ENCODE measurements around the gene TFF3.

The TFF3 gene

DNA sequence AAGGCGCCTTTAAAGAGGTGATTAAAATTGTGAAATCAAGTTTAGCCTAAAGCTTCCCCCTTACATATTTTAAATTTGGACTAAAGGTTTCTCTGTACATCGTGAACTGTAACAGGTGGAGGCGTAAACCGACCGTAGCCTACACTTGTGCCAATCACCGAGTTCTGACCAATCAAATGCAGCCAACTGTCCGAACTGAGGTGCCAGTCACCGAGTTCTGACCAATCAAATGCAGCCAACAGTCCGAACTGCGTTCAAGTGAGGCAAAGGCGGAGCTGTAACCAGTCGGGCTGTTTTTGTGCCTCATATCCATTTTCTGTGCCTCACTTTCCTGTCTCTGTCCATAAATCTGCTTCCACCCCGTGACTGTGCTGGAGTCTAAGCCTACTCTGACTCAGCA is 43.7 kb upstream of the TFF3 start:
- no peak for DNase-seq (ENCODE audit: extremely low spot score)
- ChIA-PET POLR2A (no interaction called here), CTCF (no interaction called here)
- TF ChIP-seq, protein P1, sequence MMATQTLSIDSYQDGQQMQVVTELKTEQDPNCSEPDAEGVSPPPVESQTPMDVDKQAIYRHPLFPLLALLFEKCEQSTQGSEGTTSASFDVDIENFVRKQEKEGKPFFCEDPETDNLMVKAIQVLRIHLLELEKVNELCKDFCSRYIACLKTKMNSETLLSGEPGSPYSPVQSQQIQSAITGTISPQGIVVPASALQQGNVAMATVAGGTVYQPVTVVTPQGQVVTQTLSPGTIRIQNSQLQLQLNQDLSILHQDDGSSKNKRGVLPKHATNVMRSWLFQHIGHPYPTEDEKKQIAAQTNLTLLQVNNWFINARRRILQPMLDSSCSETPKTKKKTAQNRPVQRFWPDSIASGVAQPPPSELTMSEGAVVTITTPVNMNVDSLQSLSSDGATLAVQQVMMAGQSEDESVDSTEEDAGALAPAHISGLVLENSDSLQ (IDR thresholded peaks at IDR 0.05) = peak; percentile 83
- TF ChIP-seq LEF1 (IDR thresholded peaks at IDR 0.05; ENCODE audit: borderline replicate concordance) (no peak), FOXM1 (IDR thresholded peaks at IDR 0.05; ENCODE audit: borderline replicate concordance) (no peak), CTBP1 (IDR thresholded peaks at IDR 0.05; ENCODE audit: borderline replicate concordance) (no peak), NFRKB (IDR thresholded peaks at IDR 0.05) (no peak), ARNT (IDR thresholded peaks at IDR 0.05) (no peak)

DNA sequence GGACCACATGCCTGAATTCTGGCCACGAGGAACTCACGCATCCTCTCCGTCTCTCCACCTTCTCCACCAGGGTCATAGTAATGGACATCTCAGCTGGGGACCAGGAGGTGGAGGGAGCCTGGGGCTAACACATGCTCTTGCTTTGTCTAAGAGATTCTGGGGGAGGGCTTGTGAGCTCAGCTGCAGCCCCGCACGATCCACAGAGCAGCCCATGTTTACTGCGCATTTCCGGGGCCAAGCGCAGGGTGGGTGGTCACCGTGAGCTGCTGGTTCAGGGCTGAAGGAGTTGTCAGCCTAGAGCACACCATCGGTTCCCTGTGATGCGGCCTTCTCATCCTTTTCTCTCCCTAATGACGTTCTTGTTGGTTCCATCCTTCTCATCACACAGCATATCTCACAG is 43.1 kb upstream of the TFF3 start:
- ChIA-PET POLR2A (no interaction called here), CTCF (no interaction called here)
- TF ChIP-seq ARNT (IDR thresholded peaks at IDR 0.05) (no peak), L3MBTL2 (conservative IDR thresholded peaks at IDR 0.05) (no peak), TARDBP (IDR thresholded peaks at IDR 0.05) (no peak), CTBP1 (IDR thresholded peaks at IDR 0.05; ENCODE audit: borderline replicate concordance) (no peak), BHLHE40 (IDR thresholded peaks at IDR 0.05; ENCODE audit: borderline replicate concordance) (no peak), FOXA1 (IDR thresholded peaks at IDR 0.05) (no peak), NFRKB (IDR thresholded peaks at IDR 0.05) (no peak), SUZ12 (IDR thresholded peaks at IDR 0.05) (no peak), HDGF (IDR thresholded peaks at IDR 0.05; ENCODE audit: borderline replicate concordance) (no peak), FOXK2 (IDR thresholded peaks at IDR 0.05) (no peak)
- TF ChIP-seq, protein P1 (IDR thresholded peaks at IDR 0.05) = no peak
- no peak for DNase-seq (ENCODE audit: extremely low spot score)

DNA sequence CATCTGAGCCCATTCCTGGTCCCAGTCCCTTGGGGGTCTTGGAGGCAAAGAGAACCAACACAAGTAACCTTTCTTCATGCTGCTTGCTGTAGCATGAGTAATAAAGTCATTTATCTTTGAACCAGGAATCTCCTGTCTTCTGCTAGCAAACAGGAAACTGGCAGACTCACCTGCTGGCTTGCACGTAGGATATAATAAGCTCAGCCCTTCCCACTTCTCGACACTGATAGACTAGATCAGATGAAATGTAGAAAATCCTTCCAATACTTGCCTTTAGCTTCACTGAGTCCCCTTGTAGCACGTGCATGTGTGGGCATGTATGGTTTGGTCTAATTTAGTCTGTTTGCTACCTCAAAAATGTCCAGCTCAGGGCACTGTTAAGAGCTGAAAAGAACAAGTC is 42.1 kb upstream of the TFF3 start:
- CTCF ChIA-PET = no interaction called here
- DNase-seq (ENCODE audit: extremely low spot score) = no peak
- POLR2A ChIA-PET = no interaction called here
- TF ChIP-seq HDGF (IDR thresholded peaks at IDR 0.05; ENCODE audit: borderline replicate concordance) (no peak), SUZ12 (IDR thresholded peaks at IDR 0.05) (no peak), NFRKB (IDR thresholded peaks at IDR 0.05) (no peak), BHLHE40 (IDR thresholded peaks at IDR 0.05; ENCODE audit: borderline replicate concordance) (no peak)

DNA sequence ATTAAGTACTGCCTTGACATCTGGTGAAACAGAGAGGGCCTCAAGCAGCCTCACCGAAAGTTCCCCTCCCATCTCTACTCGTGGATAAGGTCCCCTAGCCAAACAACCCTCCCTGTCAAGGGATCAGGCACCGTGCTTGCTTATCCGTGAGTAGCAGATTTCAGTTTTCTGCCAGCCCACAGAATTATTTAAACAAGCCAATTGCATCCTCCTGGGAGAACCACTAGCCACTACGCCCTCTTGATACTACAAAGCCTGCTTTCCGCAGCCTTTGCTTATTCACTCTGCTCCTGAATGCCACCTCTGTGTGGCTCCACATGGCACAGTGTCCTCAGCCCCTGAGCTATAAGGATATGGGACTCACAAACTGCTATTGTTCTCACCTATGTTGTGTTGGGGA is 41.4 kb upstream of the TFF3 start:
- ChIA-PET CTCF (no interaction called here), POLR2A (no interaction called here)
- TF ChIP-seq LEF1 (IDR thresholded peaks at IDR 0.05; ENCODE audit: borderline replicate concordance) (no peak), ZNF384 (IDR thresholded peaks at IDR 0.05) (no peak), TARDBP (IDR thresholded peaks at IDR 0.05) (no peak)
- no peak for DNase-seq (ENCODE audit: extremely low spot score)

DNA sequence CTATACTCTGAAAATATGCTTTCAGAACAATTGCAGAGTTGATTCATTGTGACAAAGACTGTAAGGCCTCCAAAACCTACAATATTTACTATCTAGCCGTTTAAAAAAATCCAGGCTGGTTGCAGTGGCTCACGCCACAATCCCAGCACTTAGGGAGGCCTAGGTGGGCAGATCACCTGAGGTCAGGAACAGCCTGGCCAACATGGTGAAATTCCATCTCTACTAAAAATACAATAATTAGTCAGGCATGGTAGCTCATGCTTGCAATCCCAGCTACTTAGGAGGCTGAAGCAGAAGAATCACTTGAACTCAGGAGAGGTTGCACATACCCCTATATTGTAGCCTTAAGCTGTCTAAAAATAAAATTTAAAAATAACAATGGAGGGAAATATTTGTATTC is 40.8 kb upstream of the TFF3 start:
- ChIA-PET POLR2A (no interaction called here), CTCF (no interaction called here)
- DNase-seq (ENCODE audit: extremely low spot score) = no peak
- TF ChIP-seq SP1 (IDR thresholded peaks at IDR 0.05) = no peak
- no peak for TF ChIP-seq FOXA1 (IDR thresholded peaks at IDR 0.05)
- TF ChIP-seq ZNF384 (IDR thresholded peaks at IDR 0.05) = no peak
- no peak for TF ChIP-seq LEF1 (IDR thresholded peaks at IDR 0.05; ENCODE audit: borderline replicate concordance)
- TF ChIP-seq ELF4 (IDR thresholded peaks at IDR 0.05) = no peak

DNA sequence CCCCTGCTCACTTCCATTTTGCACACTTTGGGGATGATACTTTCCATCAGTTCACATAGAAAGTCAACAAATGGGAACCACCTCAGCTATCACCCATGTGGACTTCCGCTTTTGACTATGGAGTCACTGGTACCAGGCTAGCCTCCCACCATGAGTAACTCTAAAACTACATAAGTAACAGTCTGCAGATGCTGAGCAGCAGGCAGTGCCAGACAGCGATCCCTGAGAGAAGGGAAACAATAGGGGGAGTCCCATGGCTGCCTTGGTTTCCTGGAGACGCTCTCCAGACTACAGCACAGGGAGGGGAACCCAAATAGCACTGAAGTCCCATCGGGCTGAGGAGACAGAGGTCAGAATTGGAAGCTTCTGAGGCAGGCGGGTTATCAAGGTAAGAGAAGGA is 38.4 kb upstream of the TFF3 start:
- CTCF ChIA-PET = no interaction called here
- POLR2A ChIA-PET = no interaction called here
- TF ChIP-seq SP1 (IDR thresholded peaks at IDR 0.05) = no peak
- no peak for TF ChIP-seq SUZ12 (IDR thresholded peaks at IDR 0.05)
- TF ChIP-seq BHLHE40 (IDR thresholded peaks at IDR 0.05; ENCODE audit: borderline replicate concordance) = no peak
- TF ChIP-seq ARNT (IDR thresholded peaks at IDR 0.05) = no peak
- TF ChIP-seq ZNF384 (IDR thresholded peaks at IDR 0.05) = no peak
- no peak for TF ChIP-seq TARDBP (IDR thresholded peaks at IDR 0.05)
- TF ChIP-seq FOXA1 (IDR thresholded peaks at IDR 0.05) = no peak
- no peak for TF ChIP-seq FOXK2 (IDR thresholded peaks at IDR 0.05)
- no peak for TF ChIP-seq CTBP1 (IDR thresholded peaks at IDR 0.05; ENCODE audit: borderline replicate concordance)
- no peak for TF ChIP-seq HDGF (IDR thresholded peaks at IDR 0.05; ENCODE audit: borderline replicate concordance)
- no peak for TF ChIP-seq L3MBTL2 (conservative IDR thresholded peaks at IDR 0.05)
- no peak for TF ChIP-seq FOXM1 (IDR thresholded peaks at IDR 0.05; ENCODE audit: borderline replicate concordance)
- no peak for TF ChIP-seq ELF4 (IDR thresholded peaks at IDR 0.05)
- TF ChIP-seq LEF1 (IDR thresholded peaks at IDR 0.05; ENCODE audit: borderline replicate concordance) = no peak
- TF ChIP-seq, protein P1 (IDR thresholded peaks at IDR 0.05) = no peak
- no peak for TF ChIP-seq NFRKB (IDR thresholded peaks at IDR 0.05)
- no peak for DNase-seq (ENCODE audit: extremely low spot score)

DNA sequence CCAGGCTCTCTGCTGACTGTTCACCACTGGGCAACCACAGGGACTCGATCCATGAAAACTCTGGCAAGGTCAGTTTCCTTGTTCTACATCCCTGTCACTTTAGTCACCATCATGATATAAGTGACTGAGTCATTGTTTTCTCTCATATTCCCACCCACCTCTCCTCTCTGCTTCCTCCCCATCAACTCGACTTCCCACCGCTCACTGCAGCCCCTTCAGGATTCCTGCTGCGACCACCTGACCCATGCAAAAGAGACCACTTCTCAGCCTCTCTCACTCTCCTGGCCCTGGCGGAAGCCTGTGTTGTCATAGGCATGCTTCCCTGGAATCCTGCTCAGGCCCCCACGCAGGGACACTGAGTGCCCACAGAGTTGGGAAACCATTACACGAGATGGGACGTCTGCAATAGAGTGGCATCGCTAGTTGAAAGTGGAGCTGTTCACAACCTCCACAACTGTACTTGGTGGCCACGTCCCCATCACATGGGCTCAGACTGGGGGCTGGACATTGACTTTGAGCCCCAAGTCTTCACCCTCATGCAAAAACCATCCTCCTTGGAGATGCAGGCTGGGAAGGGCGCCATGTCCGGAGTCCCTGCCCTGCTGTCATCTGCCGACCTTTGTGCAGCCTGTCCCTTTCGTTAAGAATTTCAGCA is 37.4 kb upstream of the TFF3 start:
- no peak for DNase-seq (ENCODE audit: extremely low spot score)
- TF ChIP-seq ELF4 (IDR thresholded peaks at IDR 0.05) = no peak
- TF ChIP-seq FOXM1 (IDR thresholded peaks at IDR 0.05; ENCODE audit: borderline replicate concordance) = no peak
- no peak for TF ChIP-seq FOXK2 (IDR thresholded peaks at IDR 0.05)
- TF ChIP-seq, protein P1 (IDR thresholded peaks at IDR 0.05) = no peak
- no peak for TF ChIP-seq ARNT (IDR thresholded peaks at IDR 0.05)
- no peak for TF ChIP-seq HDGF (IDR thresholded peaks at IDR 0.05; ENCODE audit: borderline replicate concordance)
- TF ChIP-seq ZNF384 (IDR thresholded peaks at IDR 0.05) = no peak
- TF ChIP-seq SUZ12 (IDR thresholded peaks at IDR 0.05) = no peak
- no peak for TF ChIP-seq CTBP1 (IDR thresholded peaks at IDR 0.05; ENCODE audit: borderline replicate concordance)
- no peak for TF ChIP-seq L3MBTL2 (conservative IDR thresholded peaks at IDR 0.05)
- TF ChIP-seq LEF1 (IDR thresholded peaks at IDR 0.05; ENCODE audit: borderline replicate concordance) = no peak
- ChIA-PET CTCF (no interaction called here), POLR2A (no interaction called here)

All from HEK293T (cell line).